HG02884 (cell line): ENCODE measurements around the gene GALNTL6.

Source experiments
- ATAC-seq: cut with Tn5 transposase; IDR thresholded peaks from one replicate; pipeline ENCODE4 v1.9.1; 2021; ENCODE audit warnings: mild to moderate bottlenecking, moderate library complexity; ENCODE audit not compliant: unreplicated experiment

GALNTL6 gene

GRCh38 chr4:171983935-171984805 is 171.0 kb downstream of the GALNTL6 start:
- ATAC-seq: no peak

- ATAC-seq: no peak
These were observed 171.9 kb downstream of the GALNTL6 start for GRCh38 chr4:171985129-171985528.

- no peak for ATAC-seq
These were observed 180.0 kb downstream of the GALNTL6 start for GRCh38 chr4:171993247-171993646.

GRCh38 chr4:172007889-172008288 is 194.7 kb downstream of the GALNTL6 start:
- no peak for ATAC-seq

GRCh38 chr4:172009446-172010230 is 196.4 kb downstream of the GALNTL6 start:
- ATAC-seq: no peak

- no peak for ATAC-seq
These were observed 198.0 kb downstream of the GALNTL6 start for GRCh38 chr4:172011196-172011595.

GRCh38 chr4:172018358-172018757 is 205.2 kb downstream of the GALNTL6 start:
- ATAC-seq: no peak

GRCh38 chr4:172035562-172035961 is 222.4 kb downstream of the GALNTL6 start:
- no peak for ATAC-seq

- no peak for ATAC-seq
These were observed 227.6 kb downstream of the GALNTL6 start for GRCh38 chr4:172040766-172041165.

GRCh38 chr4:172042714-172043114 is 229.5 kb downstream of the GALNTL6 start:
- ATAC-seq: no peak

GRCh38 chr4:172045981-172046380 is 232.8 kb downstream of the GALNTL6 start:
- no peak for ATAC-seq

- no peak for ATAC-seq
These were observed 235.5 kb downstream of the GALNTL6 start for GRCh38 chr4:172048666-172049065.

- ATAC-seq: no peak
These were observed 237.7 kb downstream of the GALNTL6 start for GRCh38 chr4:172050911-172051310.

- peak; percentile 95 for ATAC-seq
These were observed 241.8 kb downstream of the GALNTL6 start for GRCh38 chr4:172055046-172055445.

- ATAC-seq: no peak
These were observed 242.3 kb downstream of the GALNTL6 start for GRCh38 chr4:172055498-172055897.

GRCh38 chr4:172061204-172061603 is 248.0 kb downstream of the GALNTL6 start:
- peak; percentile 77 for ATAC-seq

- ATAC-seq: no peak
These were observed 255.3 kb downstream of the GALNTL6 start for GRCh38 chr4:172068506-172068905.

GRCh38 chr4:172073590-172073989 is 260.4 kb downstream of the GALNTL6 start:
- no peak for ATAC-seq

- ATAC-seq: no peak
These were observed 270.1 kb downstream of the GALNTL6 start for GRCh38 chr4:172083272-172083671.

- no peak for ATAC-seq
These were observed 275.4 kb downstream of the GALNTL6 start for GRCh38 chr4:172088556-172088955.

GRCh38 chr4:172095161-172095560 is 282.0 kb downstream of the GALNTL6 start:
- no peak for ATAC-seq

- no peak for ATAC-seq
These were observed 283.6 kb downstream of the GALNTL6 start for GRCh38 chr4:172096786-172097185.
